GM12878 (cell line): ENCODE measurements around the gene FNDC3B. TPM values are rescaled to one million over a fixed set of nuclear protein-coding genes. Genes with fewer than 3 reads are reported as not detected.
A peak's percentile ranks its signal among the peaks of the same experiment; 100 is the strongest.

Source experiments
- DPF2 ChIP-seq: fragments of 450-650 bp; IDR thresholded peaks from 2 replicates; pipeline ENCODE4 v1.6.1; 2017; ENCODE audit warnings: mild to moderate bottlenecking
- EED ChIP-seq: sonication (generic); IDR thresholded peaks from 2 replicates; pipeline ENCODE4 v1.6.1; 2016; ENCODE audit warnings: antibody characterized with exemption, low read depth
- EGR1 ChIP-seq, 2 experiments: IDR thresholded peaks; 1 replicate in 1 of 2; 2 replicates in 1 of 2; pipeline ENCODE4 v1.6.1; 2011 to 2012; ENCODE audit warnings: low read depth in 2 of 2, low read length in 2 of 2, borderline replicate concordance in 1 of 2, mild to moderate bottlenecking in 1 of 2, moderate library complexity in 1 of 2
- IKZF2 ChIP-seq, 2 experiments: fragments of 450-650 bp; IDR thresholded peaks; 2 replicates each; pipeline ENCODE4 v1.6.1; 2017; ENCODE audit warnings: mild to moderate bottlenecking in 2 of 2, moderate library complexity in 2 of 2
- LARP7 ChIP-seq: fragments of 450-650 bp; IDR thresholded peaks from 2 replicates; pipeline ENCODE4 v1.6.1; 2017; ENCODE audit warnings: mild to moderate bottlenecking
- NR2F1 ChIP-seq: fragments of 450-650 bp; conservative IDR thresholded peaks from 2 replicates; pipeline ENCODE4 v1.6.1; 2017; ENCODE audit warnings: mild to moderate bottlenecking
- POLR2A ChIP-seq: IDR thresholded peaks from 2 replicates; pipeline ENCODE4 v1.6.1; 2011; ENCODE audit warnings: low read depth, mild to moderate bottlenecking, low read length
- POLR2AphosphoS5 ChIP-seq: IDR thresholded peaks from 2 replicates; pipeline ENCODE4 v1.6.1; 2011; ENCODE audit warnings: mild to moderate bottlenecking, low read length, inconsistent platforms
- TCF12 ChIP-seq: IDR thresholded peaks from 2 replicates; pipeline ENCODE4 v1.6.1; 2011; ENCODE audit warnings: low read depth, mild to moderate bottlenecking, low read length
- polyA plus RNA-seq, 11 experiments: library from polyadenylated mRNA; depleted of rRNA in 4 of 11; unstranded in 6 of 11; stranded (reverse) in 5 of 11; fragments of >200 nt; fragmentation: Nextera tagmentation in 4 of 11; fragmentation: Illumina TruSeq in 1 of 11; extraction: Ambion mirVana in 4 of 11; extraction: Trizol in 1 of 11; gene quantifications; 1 replicate in 1 of 11; 2 replicates in 10 of 11; pipeline versions ENCODE4 v1.2.1 to v1.2.3, GENCODE V29; 2011 to 2016; ENCODE audit warnings: inconsistent platforms in 2 of 11, missing spikeins in 2 of 11, low read depth in 1 of 11
- total RNA-seq, 4 experiments: library from RNA; depleted of rRNA in 3 of 4; stranded (reverse); fragments of >200 nt in 3 of 4; fragmentation: Illumina TruSeq in 1 of 4; extraction: Trizol in 1 of 4; gene quantifications; 2 replicates each; pipeline versions ENCODE4 v1.2.1 to v1.2.3, GENCODE V29; 2013 to 2021
- TF ChIP-seq, protein P1 (sequence below): fragments of 450-650 bp; IDR thresholded peaks from 2 replicates; pipeline ENCODE4 v1.6.1; 2016; ENCODE audit warnings: mild to moderate bottlenecking
- TF ChIP-seq, protein P2 (sequence below): fragments of 450-650 bp; IDR thresholded peaks from 2 replicates; pipeline ENCODE4 v1.6.1; 2018; ENCODE audit warnings: mild to moderate bottlenecking, low read depth, moderate library complexity; ENCODE audit not compliant: partially characterized antibody
- TF ChIP-seq, protein P3 (sequence below): fragments of 450-650 bp; IDR thresholded peaks from 2 replicates; pipeline ENCODE4 v1.6.1; 2017; ENCODE audit warnings: mild to moderate bottlenecking, moderate library complexity
- TF ChIP-seq, protein P4 (sequence below), 3 experiments: IDR thresholded peaks in 2 of 3; conservative IDR thresholded peaks in 1 of 3; 2 replicates each; pipeline ENCODE4 v1.5.1; 2011; ENCODE audit warnings: low read depth in 3 of 3, low read length in 3 of 3, mild to moderate bottlenecking in 3 of 3, control low read depth in 2 of 3, moderate library complexity in 2 of 3, inconsistent platforms in 1 of 3, mixed read lengths in 1 of 3; ENCODE audit not compliant: control insufficient read depth in 2 of 3, insufficient read depth in 1 of 3; ENCODE audit errors: extremely low read depth in 1 of 3
- TF ChIP-seq, protein P5 (sequence below): fragments of 450-650 bp; IDR thresholded peaks from 2 replicates; pipeline ENCODE4 v1.6.1; 2017; ENCODE audit warnings: antibody characterized with exemption, mild to moderate bottlenecking, moderate library complexity

Gene FNDC3B
- total and polyA plus RNA-seq, 10 of the 15 experiments (the other 5 are each of a cell fraction or from before 2014, with no cell fraction given): 7.9 to 35.0 (median 18.5) TPM

DNA sequence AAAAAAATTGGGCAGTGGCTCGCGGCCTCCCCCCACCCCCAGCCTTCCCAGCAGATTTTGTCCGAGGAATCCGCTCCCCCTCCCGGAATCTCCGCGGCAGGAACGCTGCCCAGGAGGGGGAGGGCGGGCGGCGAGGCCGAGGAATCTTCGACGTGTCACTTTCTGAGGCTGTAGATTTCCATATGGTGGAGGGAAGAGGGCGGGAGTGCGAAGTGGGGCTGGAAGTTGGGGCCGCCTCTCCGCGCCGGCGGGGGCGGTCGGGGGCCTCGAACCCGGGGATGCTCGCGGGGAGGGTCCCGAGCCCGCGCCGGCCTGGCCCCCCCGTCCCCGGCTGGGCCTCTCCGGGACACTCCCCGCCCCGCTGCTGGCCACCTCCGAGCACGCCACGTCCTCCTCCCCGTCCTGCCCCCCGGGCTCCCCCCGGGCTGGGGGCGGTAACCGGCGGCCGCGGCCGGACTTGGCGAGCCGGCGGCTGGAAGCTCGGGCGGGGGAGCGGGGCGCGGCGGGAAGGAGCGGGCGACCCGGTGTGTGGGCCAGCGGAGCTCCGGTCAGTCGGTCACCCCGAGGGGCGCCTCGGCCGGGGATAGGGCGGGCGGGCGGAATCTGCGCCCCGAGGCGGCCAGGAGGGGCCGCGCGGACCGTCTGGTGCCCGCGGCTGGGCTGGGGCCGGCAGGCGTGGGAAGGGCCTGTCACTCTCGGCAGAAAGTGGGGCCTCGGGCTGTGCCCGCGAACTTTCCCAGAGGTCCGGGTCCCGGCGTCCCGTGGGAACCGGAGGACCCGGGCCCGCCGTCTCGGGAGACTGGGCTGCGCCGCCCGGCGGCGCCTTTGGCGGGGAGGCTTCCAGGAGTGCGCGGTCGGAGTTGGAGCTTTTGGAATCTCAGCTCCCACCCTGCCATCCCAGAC is 951 bp downstream of the FNDC3B start (continued):
- TF ChIP-seq, protein P1, sequence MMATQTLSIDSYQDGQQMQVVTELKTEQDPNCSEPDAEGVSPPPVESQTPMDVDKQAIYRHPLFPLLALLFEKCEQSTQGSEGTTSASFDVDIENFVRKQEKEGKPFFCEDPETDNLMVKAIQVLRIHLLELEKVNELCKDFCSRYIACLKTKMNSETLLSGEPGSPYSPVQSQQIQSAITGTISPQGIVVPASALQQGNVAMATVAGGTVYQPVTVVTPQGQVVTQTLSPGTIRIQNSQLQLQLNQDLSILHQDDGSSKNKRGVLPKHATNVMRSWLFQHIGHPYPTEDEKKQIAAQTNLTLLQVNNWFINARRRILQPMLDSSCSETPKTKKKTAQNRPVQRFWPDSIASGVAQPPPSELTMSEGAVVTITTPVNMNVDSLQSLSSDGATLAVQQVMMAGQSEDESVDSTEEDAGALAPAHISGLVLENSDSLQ: peak; percentile 82
- TF ChIP-seq LARP7 (peak; percentile 56; the same call in 1 of the 2 replicates), EED (peak; percentile 19; the same call in 1 of the 2 replicates), POLR2A (peak; percentile 49), EGR1 (IDR thresholded peaks at IDR 0.05; ENCODE audit: borderline replicate concordance in 1 of 2, low read depth in 2 of 2, low read length in 2 of 2) (peak in 1 of 2 experiments; percentile 44; a peak in 1 of 3 replicates), TCF12 (0 out of 2 replicates have a peak, but pooled peaks have one; percentile 15), DPF2 (peak; percentile 64), IKZF2 (IDR thresholded peaks at IDR 0.05) (peak; percentile 10 to 48; a peak in 2 of 4 replicates), NR2F1 (0 out of 2 replicates have a peak, but pooled peaks have one; percentile 50), POLR2AphosphoS5 (peak; percentile 50; the same call in 1 of the 2 replicates)
- TF ChIP-seq, protein P2, sequence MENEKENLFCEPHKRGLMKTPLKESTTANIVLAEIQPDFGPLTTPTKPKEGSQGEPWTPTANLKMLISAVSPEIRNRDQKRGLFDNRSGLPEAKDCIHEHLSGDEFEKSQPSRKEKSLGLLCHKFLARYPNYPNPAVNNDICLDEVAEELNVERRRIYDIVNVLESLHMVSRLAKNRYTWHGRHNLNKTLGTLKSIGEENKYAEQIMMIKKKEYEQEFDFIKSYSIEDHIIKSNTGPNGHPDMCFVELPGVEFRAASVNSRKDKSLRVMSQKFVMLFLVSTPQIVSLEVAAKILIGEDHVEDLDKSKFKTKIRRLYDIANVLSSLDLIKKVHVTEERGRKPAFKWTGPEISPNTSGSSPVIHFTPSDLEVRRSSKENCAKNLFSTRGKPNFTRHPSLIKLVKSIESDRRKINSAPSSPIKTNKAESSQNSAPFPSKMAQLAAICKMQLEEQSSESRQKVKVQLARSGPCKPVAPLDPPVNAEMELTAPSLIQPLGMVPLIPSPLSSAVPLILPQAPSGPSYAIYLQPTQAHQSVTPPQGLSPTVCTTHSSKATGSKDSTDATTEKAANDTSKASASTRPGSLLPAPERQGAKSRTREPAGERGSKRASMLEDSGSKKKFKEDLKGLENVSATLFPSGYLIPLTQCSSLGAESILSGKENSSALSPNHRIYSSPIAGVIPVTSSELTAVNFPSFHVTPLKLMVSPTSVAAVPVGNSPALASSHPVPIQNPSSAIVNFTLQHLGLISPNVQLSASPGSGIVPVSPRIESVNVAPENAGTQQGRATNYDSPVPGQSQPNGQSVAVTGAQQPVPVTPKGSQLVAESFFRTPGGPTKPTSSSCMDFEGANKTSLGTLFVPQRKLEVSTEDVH: no peak
- TF ChIP-seq, protein P3, sequence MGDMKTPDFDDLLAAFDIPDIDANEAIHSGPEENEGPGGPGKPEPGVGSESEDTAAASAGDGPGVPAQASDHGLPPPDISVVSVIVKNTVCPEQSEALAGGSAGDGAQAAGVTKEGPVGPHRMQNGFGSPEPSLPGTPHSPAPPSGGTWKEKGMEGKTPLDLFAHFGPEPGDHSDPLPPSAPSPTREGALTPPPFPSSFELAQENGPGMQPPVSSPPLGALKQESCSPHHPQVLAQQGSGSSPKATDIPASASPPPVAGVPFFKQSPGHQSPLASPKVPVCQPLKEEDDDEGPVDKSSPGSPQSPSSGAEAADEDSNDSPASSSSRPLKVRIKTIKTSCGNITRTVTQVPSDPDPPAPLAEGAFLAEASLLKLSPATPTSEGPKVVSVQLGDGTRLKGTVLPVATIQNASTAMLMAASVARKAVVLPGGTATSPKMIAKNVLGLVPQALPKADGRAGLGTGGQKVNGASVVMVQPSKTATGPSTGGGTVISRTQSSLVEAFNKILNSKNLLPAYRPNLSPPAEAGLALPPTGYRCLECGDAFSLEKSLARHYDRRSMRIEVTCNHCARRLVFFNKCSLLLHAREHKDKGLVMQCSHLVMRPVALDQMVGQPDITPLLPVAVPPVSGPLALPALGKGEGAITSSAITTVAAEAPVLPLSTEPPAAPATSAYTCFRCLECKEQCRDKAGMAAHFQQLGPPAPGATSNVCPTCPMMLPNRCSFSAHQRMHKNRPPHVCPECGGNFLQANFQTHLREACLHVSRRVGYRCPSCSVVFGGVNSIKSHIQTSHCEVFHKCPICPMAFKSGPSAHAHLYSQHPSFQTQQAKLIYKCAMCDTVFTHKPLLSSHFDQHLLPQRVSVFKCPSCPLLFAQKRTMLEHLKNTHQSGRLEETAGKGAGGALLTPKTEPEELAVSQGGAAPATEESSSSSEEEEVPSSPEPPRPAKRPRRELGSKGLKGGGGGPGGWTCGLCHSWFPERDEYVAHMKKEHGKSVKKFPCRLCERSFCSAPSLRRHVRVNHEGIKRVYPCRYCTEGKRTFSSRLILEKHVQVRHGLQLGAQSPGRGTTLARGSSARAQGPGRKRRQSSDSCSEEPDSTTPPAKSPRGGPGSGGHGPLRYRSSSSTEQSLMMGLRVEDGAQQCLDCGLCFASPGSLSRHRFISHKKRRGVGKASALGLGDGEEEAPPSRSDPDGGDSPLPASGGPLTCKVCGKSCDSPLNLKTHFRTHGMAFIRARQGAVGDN: 0 out of 2 replicates have a peak, but pooled peaks have one; percentile 43
- TF ChIP-seq, protein P4, sequence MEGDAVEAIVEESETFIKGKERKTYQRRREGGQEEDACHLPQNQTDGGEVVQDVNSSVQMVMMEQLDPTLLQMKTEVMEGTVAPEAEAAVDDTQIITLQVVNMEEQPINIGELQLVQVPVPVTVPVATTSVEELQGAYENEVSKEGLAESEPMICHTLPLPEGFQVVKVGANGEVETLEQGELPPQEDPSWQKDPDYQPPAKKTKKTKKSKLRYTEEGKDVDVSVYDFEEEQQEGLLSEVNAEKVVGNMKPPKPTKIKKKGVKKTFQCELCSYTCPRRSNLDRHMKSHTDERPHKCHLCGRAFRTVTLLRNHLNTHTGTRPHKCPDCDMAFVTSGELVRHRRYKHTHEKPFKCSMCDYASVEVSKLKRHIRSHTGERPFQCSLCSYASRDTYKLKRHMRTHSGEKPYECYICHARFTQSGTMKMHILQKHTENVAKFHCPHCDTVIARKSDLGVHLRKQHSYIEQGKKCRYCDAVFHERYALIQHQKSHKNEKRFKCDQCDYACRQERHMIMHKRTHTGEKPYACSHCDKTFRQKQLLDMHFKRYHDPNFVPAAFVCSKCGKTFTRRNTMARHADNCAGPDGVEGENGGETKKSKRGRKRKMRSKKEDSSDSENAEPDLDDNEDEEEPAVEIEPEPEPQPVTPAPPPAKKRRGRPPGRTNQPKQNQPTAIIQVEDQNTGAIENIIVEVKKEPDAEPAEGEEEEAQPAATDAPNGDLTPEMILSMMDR (IDR thresholded peaks at IDR 0.05 in 2 of 3, conservative IDR thresholded peaks at IDR 0.05 in 1 of 3; ENCODE audit: control insufficient read depth in 2 of 3, extremely low read depth in 1 of 3, insufficient read depth in 1 of 3, low read depth in 3 of 3, low read length in 3 of 3): peak; percentile 7 to 23 (median 15); a peak in 2 of 6 replicates
- TF ChIP-seq, protein P5, sequence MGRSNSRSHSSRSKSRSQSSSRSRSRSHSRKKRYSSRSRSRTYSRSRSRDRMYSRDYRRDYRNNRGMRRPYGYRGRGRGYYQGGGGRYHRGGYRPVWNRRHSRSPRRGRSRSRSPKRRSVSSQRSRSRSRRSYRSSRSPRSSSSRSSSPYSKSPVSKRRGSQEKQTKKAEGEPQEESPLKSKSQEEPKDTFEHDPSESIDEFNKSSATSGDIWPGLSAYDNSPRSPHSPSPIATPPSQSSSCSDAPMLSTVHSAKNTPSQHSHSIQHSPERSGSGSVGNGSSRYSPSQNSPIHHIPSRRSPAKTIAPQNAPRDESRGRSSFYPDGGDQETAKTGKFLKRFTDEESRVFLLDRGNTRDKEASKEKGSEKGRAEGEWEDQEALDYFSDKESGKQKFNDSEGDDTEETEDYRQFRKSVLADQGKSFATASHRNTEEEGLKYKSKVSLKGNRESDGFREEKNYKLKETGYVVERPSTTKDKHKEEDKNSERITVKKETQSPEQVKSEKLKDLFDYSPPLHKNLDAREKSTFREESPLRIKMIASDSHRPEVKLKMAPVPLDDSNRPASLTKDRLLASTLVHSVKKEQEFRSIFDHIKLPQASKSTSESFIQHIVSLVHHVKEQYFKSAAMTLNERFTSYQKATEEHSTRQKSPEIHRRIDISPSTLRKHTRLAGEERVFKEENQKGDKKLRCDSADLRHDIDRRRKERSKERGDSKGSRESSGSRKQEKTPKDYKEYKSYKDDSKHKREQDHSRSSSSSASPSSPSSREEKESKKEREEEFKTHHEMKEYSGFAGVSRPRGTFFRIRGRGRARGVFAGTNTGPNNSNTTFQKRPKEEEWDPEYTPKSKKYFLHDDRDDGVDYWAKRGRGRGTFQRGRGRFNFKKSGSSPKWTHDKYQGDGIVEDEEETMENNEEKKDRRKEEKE: no peak
